ENCODE data around the gene CAPN2. TPM values are rescaled to one million over a fixed set of nuclear protein-coding genes. Genes with fewer than 3 reads are reported as not detected.

The CAPN2 gene
- total and polyA plus RNA-seq, 2 experiments from 2014 or later: 8.4 to 17.8 TPM

DNA sequence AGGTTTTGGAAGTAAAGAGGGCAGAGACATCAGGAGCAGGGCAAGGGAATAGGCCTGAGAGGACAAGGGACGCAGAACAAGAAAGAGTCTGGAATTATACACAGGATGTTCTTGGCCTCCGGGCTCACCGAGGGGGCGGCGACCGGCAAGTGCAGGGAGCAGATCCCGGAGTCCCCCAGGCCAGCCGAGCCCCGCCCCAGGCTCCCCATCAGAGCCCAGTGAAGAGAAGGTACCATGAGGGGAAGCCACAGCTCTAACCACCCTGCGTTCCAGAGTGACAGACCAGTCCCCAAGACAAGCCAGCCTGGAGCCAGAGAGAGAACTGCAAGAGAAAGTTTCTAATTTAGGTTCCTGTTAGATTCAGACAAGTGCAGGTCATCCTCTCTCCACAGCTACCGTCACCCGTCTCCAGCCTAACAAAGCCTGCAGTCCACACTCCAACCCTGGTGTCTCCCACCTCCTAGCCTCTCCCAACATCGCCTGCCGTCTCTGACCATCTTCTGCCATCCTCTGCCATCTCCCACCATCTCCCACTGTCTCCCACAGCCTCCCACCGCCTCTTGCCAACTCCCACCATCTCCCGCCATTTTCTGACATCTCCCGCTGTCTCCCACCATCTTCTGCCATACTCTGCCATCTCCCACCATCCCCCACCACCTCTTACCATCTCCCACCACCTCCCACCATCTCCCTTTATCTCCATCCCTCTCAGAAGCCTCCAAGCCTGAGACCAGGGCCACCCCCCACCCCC lies 42.5 kb downstream of the CAPN2 start:
- no peak for DNase-seq (ENCODE audit: low spot score)
- H3K36me3 ChIP-seq (ENCODE audit: insufficient read depth): no peaks in the 10 kb centered on the region
- H3K27me3 Mint-ChIP-seq (ENCODE audit: insufficient read depth, low read depth, poor library complexity): peaks cover 2% of the 10 kb centered on the region

GRCh38 chr1:223755432-223755792 lies 43.1 kb downstream of the CAPN2 start:
- no peaks in the 10 kb centered on the region for H3K27me3 ChIP-seq (ENCODE audit: insufficient read depth)
- Mint-ChIP-seq H3K4me1 (peaks cover 22% of the 10 kb centered on the region), H3K9me3 (no peaks in the 10 kb centered on the region; the same call in 2 of the 3 replicates), H3K4me3 (no peak overlapping the region), H3K27ac (no peak overlapping the region), H3K36me3 (ENCODE audit: low read depth) (peaks cover 18% of the 10 kb centered on the region; the same call in 2 of the 3 replicates), H3K27me3 (ENCODE audit: insufficient read depth, low read depth, poor library complexity) (peaks cover 2% of the 10 kb centered on the region)
- no peaks in the 10 kb centered on the region for H3K79me2 ChIP-seq (replicated peaks; ENCODE audit: insufficient read depth)
- H3F3A ChIP-seq (replicated peaks; ENCODE audit: low read depth): no peaks in the 10 kb centered on the region
- H3K4me1 ChIP-seq (ENCODE audit: insufficient read depth): peaks cover 11% of the 10 kb centered on the region
- ATAC-seq (no peak), DNase-seq (ENCODE audit: low spot score) (no peak)
- no peaks in the 10 kb centered on the region for H4K20me1 ChIP-seq (replicated peaks; ENCODE audit: insufficient read depth)
- H2AFZ ChIP-seq: no peak overlapping the region
- H3K36me3 ChIP-seq (ENCODE audit: insufficient read depth): no peaks in the 10 kb centered on the region
- no peak overlapping the region for H3K27ac ChIP-seq (ENCODE audit: low read depth)
- H3K4me3 ChIP-seq: no peak overlapping the region
- no peak overlapping the region for H3K4me2 ChIP-seq
- no peak for TF ChIP-seq NANOG (IDR thresholded peaks at IDR 0.05; ENCODE audit: borderline replicate concordance)
- no peak for TF ChIP-seq ZNF331 (CRISPR knock-in tag; IDR thresholded peaks at IDR 0.05; ENCODE audit: low read depth)
- TF ChIP-seq EZH2 (IDR thresholded peaks at IDR 0.05; ENCODE audit: low read depth, unreplicated experiment): no peak
- H3K9me2 ChIP-seq (ENCODE audit: insufficient read depth): peaks cover 2% of the 10 kb centered on the region; the same call in 1 of the 2 replicates

More for the DNA sequence above, 42.5 kb downstream of the CAPN2 start:
- no peaks in the 10 kb centered on the region for H3K27me3 ChIP-seq (ENCODE audit: insufficient read depth)
- Mint-ChIP-seq H3K4me3 (no peak overlapping the region), H3K4me1 (peaks cover 22% of the 10 kb centered on the region), H3K36me3 (ENCODE audit: low read depth) (peaks cover 18% of the 10 kb centered on the region), H3K9me3 (no peaks in the 10 kb centered on the region; the same call in 2 of the 3 replicates), H3K27ac (peak overlapping the region; percentile 40; the same call in 1 of the 2 replicates)
- ATAC-seq: no peak
- no peak overlapping the region for H2AFZ ChIP-seq
- no peaks in the 10 kb centered on the region for H3F3A ChIP-seq (replicated peaks; ENCODE audit: low read depth)
- no peaks in the 10 kb centered on the region for H3K79me2 ChIP-seq (replicated peaks; ENCODE audit: insufficient read depth)
- H3K4me1 ChIP-seq (ENCODE audit: insufficient read depth): peaks cover 11% of the 10 kb centered on the region
- H3K4me3 ChIP-seq: no peak overlapping the region
- H4K20me1 ChIP-seq (replicated peaks; ENCODE audit: insufficient read depth): no peaks in the 10 kb centered on the region
- no peak overlapping the region for H3K27ac ChIP-seq (ENCODE audit: low read depth)
- peaks cover 2% of the 10 kb centered on the region; the same call in 1 of the 2 replicates for H3K9me2 ChIP-seq (ENCODE audit: insufficient read depth)
- no peak for TF ChIP-seq STAT1 (IDR thresholded peaks at IDR 0.05; ENCODE audit: unreplicated experiment)
- no peak overlapping the region for H3K4me2 ChIP-seq

- peaks cover 7% of the 10 kb centered on the region for H3K27me3 Mint-ChIP-seq (ENCODE audit: insufficient read depth, low read depth, poor library complexity)
- H3K4me2 ChIP-seq: no peak overlapping the region
- ATAC-seq (peak; percentile 32), DNase-seq (ENCODE audit: low spot score) (no peak)
- H4K20me1 ChIP-seq (replicated peaks; ENCODE audit: insufficient read depth): no peaks in the 10 kb centered on the region
- no peaks in the 10 kb centered on the region for H3K79me2 ChIP-seq (replicated peaks; ENCODE audit: insufficient read depth)
- peaks cover 18% of the 10 kb centered on the region; the same call in 2 of the 3 replicates for H3K36me3 Mint-ChIP-seq (ENCODE audit: low read depth)
- H3K36me3 ChIP-seq (ENCODE audit: insufficient read depth): no peaks in the 10 kb centered on the region
- no peaks in the 10 kb centered on the region for H3F3A ChIP-seq (replicated peaks; ENCODE audit: low read depth)
- H3K27me3 ChIP-seq (ENCODE audit: insufficient read depth): no peaks in the 10 kb centered on the region
- no peak overlapping the region for H2AFZ ChIP-seq
- H3K9me2 ChIP-seq (ENCODE audit: insufficient read depth): peaks cover 2% of the 10 kb centered on the region; the same call in 1 of the 2 replicates
- H3K4me1 Mint-ChIP-seq: peaks cover 22% of the 10 kb centered on the region
- TF ChIP-seq POLR2AphosphoS5 (IDR thresholded peaks at IDR 0.05; ENCODE audit: low read depth) (no peak), NANOG (IDR thresholded peaks at IDR 0.05; ENCODE audit: borderline replicate concordance) (no peak), EZH2phosphoT487 (IDR thresholded peaks at IDR 0.05; ENCODE audit: unreplicated experiment) (no peak), CTCF (conservative IDR thresholded peaks at IDR 0.05; ENCODE audit: low read depth in 2 of 2) (peak in 1 of 2 experiments; percentile 32; a peak in 2 of 4 replicates), EZH2 (IDR thresholded peaks at IDR 0.05; ENCODE audit: low read depth, unreplicated experiment) (no peak)
- H3K4me3 ChIP-seq: no peak overlapping the region
- H3K27ac ChIP-seq (ENCODE audit: low read depth): no peak overlapping the region
- H3K9me3 Mint-ChIP-seq: no peaks in the 10 kb centered on the region; the same call in 2 of the 3 replicates
- H3K4me3 Mint-ChIP-seq: no peak overlapping the region
- no peak overlapping the region for H3K27ac Mint-ChIP-seq
- peaks cover 11% of the 10 kb centered on the region for H3K4me1 ChIP-seq (ENCODE audit: insufficient read depth)
These were observed 43.8 kb downstream of the CAPN2 start for GRCh38 chr1:223755992-223756775.
